Activated CD4-positive, CD25-positive, alpha-beta regulatory T cell treated with anti-CD3 and anti-CD28 coated beads, Interleukin-2, amount 50 U/mL, for 16 hours (primary cell): Measurements from ENCODE around the gene NFYA.
A peak's percentile ranks its signal among the peaks of the same experiment; 100 is the strongest.

Experiments used
- DNase-seq: peaks from one replicate; pipeline ENCODE4 v3.0.0-alpha.2; 2020; ENCODE audit warnings: low read depth, low spot score

The NFYA gene

DNA sequence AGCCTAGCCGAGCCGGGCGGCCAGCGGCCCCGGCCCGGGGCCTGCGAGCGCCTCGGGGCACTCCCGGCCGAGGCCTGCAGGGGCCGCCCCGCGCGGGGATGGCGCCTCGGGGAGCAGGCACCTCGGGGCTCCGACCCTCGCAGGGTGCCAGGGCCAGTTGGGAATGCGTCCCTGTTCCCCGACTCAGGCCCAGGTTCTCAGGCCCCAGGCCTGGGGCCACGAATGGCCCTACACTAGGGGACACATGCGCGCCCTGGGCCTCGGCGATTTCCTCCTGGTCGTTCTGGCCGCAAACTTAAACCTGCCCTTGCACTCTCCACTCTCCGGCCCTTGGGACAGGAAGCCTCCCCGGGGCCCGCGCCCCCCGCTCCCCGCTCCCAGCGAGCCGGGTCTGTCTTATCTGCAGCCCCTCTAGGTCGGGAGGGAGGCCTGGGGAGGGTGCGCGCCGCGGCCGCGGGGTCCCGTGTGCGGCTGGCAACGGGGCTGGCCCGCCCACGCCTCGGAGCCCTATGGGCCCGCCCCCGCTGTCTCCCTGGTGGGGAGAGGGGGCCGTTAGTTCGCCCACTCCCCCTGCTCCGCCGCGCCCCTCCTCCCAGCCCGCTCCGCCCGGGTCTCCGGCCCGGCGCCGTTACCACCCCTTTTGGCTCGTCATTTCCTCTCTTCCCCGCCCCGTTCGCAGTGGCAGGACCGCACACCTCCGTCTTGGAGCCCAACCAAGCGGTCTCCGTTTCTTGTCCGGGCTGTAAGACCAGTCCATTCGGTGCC lies 611 bp downstream of the NFYA start:
- peak; percentile 63 for DNase-seq

- no peak for DNase-seq
These were observed 1.4 kb downstream of the NFYA start for GRCh38 chr6:41073968-41074691.

DNA sequence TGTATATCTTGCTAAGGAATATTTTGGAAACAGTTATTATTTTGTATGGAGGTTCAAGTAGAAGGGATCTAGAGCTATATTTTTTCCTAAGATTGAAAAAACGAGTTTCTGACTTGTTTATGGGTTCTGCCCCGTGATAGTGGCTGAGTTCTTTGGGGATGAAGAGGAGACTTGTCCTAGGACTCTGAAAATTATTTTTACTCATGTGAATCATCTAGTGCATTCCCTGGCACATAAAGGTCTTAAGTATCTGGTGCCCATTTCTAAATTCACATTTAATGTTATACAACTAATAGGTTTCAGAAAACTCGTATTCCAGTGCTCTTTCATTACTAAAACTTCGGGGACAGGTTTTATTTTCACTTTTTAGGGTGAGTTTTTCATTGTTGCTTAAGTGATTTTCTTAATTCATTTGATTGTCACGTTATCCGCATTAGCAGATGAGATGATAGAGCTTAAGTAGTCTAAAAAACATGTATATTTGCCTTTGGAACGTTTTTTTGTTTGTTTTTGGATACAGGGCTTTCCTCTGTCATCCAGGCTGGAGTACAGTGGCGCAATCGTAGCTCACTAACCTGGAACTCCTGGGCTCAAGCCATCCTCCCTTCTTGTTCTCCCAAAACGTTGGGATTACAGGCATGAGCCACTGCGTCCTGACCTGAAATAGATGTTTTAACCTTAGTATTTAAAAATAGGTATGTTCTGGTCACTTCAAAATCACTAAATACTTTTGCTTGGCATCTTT lies 2.1 kb downstream of the NFYA start:
- DNase-seq: no peak

GRCh38 chr6:41075651-41076626 lies 3.2 kb downstream of the NFYA start:
- DNase-seq: no peak

DNA sequence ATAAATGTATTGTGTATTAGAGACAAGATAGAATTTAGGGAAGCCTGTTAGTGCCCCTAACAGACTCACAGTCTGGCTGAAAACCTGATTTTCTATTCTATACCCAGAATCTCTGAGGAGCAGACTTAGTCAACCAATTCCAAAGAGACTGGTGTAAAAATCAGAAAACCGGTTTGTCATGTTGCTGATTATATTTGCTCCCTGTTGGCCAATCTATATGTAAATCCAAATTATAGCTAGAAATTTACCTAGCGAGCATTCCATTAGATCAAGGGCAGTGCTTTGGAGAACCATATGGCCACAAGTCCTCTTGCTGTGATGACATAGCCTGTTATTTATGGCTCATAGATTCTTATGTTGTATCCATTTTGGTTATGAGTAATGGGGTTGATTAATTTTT lies 4.8 kb downstream of the NFYA start:
- DNase-seq: no peak

- no peak for DNase-seq
These were observed 5.3 kb downstream of the NFYA start for GRCh38 chr6:41078101-41078500.

DNA sequence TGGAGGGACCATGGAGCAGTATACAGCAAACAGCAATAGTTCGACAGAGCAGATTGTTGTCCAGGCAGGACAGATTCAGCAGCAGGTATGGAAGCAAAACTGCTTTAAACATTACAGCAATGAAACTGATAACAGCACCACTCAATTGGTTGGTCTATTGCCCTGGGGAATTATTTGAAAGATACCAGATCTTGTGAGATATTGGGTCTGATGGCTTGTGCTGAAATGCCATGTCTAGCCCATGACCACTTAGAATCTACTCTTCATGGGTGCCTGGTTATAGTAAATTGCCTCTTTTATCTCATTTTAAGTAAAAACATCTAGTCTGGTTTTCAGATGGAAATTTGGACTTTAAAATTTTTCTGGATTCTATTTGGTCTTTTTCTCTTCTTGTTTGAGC lies 6.3 kb downstream of the NFYA start:
- DNase-seq: no peak

- DNase-seq: no peak
These were observed 7.8 kb downstream of the NFYA start for GRCh38 chr6:41080621-41081020.

DNA sequence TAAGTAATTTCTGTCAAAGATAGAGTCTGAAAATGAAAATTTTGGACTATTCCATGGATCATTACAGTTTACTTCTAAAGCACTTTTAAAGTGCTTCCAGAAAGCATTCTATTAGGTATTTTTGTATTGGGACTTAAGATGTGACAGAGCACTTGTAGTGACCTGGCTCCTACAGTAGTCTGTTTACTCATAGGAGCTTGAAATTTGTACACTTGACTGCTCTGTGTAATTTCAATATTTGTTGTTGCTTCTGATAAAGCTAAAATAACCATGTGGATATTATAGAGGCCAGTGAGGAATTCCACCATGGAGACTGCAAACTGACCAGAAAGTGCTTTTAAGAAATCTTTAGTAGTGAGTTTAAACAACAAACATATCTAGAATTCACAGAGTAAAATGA lies 10.3 kb downstream of the NFYA start:
- DNase-seq: no peak

DNA sequence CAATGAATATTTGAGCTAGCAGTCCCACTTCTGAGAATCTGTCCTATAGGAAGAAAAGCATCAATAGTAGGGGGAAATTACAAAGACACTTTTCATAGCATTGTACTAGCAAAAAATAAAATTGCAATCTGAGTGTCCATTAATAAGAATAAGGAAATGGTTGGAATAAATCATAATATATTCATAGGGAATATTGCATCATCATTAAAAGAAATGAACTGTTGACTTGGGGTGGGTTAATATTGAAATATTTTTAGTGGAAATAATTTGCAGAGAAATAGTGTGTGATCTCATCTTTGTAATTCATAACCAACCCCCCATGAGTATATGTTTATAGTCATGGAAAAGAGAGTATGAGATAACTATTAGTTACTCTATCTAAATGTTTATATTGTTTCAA lies 12.4 kb downstream of the NFYA start:
- DNase-seq: no peak

GRCh38 chr6:41088451-41088850 lies 15.7 kb downstream of the NFYA start:
- no peak for DNase-seq

DNA sequence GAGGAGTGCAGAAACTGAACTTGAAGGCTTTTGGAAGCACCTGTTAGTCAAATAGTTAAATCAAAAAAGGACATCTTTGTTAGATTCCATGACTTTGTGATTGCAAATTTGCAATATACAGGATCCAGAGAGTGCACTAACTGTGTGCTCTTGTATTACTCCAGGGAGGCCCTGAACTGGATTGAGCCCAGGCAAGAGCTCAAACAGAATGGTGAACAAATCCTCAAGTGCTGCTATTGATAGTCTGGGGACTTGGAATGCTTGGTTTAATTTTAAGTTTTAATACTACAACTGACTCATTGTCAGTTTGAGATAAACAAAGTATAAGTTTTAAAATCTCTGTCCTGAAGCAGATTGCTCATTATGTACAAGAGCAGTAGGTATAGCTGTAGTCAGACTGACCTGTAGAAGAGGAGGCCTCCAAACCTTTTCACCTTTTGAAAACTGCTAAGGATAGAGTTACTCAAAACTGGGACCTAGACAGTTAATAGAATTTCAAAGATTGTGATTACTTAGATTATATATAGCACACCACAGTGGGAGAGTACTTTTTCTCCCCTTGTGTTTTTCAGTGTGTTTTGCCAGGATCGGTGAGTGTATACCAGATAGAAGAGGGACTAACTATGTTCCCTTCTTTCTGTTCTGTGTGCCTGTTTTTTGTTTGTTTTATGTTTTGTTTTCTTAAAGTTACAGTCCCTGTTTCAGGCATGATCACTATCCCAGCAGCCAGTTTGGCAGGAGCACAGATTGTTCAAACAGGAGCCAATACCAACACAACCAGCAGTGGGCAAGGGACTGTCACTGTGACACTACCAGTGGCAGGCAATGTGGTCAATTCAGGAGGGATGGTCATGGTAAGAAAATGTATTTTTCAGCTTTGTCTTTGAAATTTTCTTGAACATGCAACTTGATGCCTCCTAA lies 18.3 kb downstream of the NFYA start:
- no peak for DNase-seq

DNA sequence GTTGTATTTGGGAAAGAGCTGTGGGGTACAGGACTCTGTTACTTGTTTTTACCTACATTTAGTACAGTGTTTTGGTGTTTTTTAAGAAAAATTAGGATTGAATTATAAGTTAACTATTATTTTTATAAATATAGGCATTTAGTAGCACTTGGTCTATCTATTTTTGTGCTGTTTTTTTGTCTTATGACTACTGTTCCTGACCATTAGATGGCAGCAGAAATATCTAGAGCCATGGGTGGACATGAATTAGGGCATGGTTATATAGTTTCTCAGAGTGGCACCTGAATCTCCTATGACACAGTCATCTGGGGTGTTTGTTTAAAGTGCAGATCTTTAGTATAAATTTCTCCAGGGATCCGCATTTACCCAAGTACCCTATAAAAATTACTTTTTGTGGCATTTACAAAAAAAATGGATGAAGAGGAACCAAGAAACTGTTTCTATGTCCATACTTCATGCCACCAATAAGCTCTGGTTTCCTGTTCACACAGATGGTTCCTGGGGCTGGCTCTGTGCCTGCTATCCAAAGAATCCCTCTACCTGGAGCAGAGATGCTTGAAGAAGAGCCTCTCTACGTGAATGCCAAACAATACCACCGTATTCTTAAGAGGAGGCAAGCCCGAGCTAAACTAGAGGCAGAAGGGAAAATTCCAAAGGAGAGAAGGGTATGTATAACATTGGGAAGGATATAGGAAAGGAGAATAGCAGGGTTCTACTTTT lies 19.8 kb downstream of the NFYA start:
- DNase-seq: no peak

GRCh38 chr6:41093729-41094128 lies 21.0 kb downstream of the NFYA start:
- DNase-seq: no peak

GRCh38 chr6:41097467-41098090 lies 24.8 kb downstream of the NFYA start:
- no peak for DNase-seq

DNA sequence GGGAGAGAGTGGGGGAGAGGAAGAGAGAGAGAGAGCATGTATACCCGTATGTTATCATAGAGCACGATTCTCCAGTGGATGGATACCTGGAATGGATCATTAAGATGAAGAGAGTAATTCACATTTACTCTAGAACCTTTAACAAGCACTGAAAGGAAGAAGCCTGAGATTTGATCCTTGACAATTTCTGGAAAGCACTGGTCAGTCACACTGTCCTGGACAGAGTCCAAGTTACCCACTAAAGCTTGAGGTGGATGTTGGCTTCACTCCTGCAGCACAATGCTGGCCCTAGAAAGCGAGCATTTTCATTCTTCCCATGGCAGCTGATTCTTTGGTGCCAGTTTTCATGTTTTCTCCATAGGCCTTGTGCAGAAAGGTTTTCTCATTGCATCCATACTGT lies 25.6 kb downstream of the NFYA start:
- no peak for DNase-seq

GRCh38 chr6:41100871-41101287 lies 28.1 kb downstream of the NFYA start:
- DNase-seq: no peak

DNA sequence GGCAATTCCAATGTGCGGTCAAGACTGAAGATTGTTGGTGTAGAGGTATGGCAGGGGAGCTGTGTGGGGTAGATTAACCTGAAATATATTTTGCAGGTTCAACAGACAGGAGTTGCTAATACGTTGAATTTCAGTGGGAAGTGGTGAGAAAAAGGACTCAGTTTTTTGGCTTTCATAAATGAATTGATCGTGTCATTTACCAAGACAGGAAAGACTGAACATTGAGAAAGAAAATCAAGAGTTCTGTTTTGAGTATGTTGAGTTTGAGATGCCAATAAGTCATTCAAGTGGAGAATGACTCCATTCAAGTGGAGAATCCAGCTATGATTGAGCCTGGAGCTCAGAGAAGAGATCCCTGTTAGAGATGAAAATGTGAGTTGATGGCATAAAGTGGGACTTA lies 31.1 kb downstream of the NFYA start:
- no peak for DNase-seq

DNA sequence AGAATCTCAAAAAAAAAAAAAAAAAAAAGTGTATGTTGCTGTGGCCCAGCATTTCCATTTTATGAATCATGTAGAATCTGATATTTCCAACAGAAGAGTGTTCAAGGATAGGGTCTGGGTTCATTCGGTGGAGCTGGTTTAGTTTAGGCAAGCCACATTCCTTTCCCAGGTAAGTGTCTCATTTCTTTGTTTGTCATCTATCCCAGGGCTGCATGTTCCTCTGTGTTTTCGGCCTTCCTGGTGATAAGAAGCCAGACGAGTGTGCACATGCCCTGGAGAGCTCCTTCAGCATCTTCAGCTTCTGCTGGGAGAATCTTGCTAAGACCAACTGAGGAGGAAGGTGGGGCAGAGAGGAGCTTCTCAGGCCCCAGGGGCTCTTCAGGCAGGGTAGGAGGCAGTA lies 38.2 kb downstream of the NFYA start:
- DNase-seq: no peak
